Effector memory CD4-positive, alpha-beta T cell (primary cell): Measurements from ENCODE around the gene TBC1D5.

Experiments used
- DNase-seq, 3 donors: peaks; one replicate each; pipeline ENCODE4 v3.0.0-alpha.2; 2020
- H3K27ac ChIP-seq: 2 replicates; pipeline ENCODE4 v1.7.0; 2013; ENCODE audit warnings: mild to moderate bottlenecking, low read length, moderate library complexity; ENCODE audit not compliant: insufficient read depth, poor library complexity, severe bottlenecking
- H3K27me3 ChIP-seq: replicated peaks from 2 replicates; pipeline ENCODE4 v1.7.0; 2013; ENCODE audit warnings: mild to moderate bottlenecking, low read length; ENCODE audit not compliant: insufficient read depth, control insufficient read depth, poor library complexity, severe bottlenecking
- H3K36me3 ChIP-seq: 2 replicates; pipeline ENCODE4 v1.7.0; 2013; ENCODE audit warnings: mild to moderate bottlenecking, low read length, moderate library complexity; ENCODE audit not compliant: control insufficient read depth, insufficient read depth
- H3K4me1 ChIP-seq: 2 replicates; pipeline ENCODE4 v1.7.0; 2013; ENCODE audit warnings: low read length, mild to moderate bottlenecking; ENCODE audit not compliant: control insufficient read depth, insufficient read depth, poor library complexity, severe bottlenecking
- H3K4me3 ChIP-seq: 2 replicates; pipeline ENCODE4 v1.7.0; 2013; ENCODE audit warnings: low read length, low read depth, mild to moderate bottlenecking; ENCODE audit not compliant: insufficient read depth, poor library complexity, severe bottlenecking
- H3K9me3 ChIP-seq: 2 replicates; pipeline ENCODE4 v1.7.0; 2013; ENCODE audit warnings: mild to moderate bottlenecking, low read length, moderate library complexity; ENCODE audit not compliant: control insufficient read depth

TBC1D5 gene

GRCh38 chr3:17340693-17341092 is 401.7 kb downstream of the TBC1D5 start:
- H3K4me1 ChIP-seq, result no peaks in the 10 kb centered on the region
- H3K4me3 ChIP-seq, result no peak overlapping the region
- no peaks in the 10 kb centered on the region for H3K36me3 ChIP-seq
- H3K9me3 ChIP-seq, result no peaks in the 10 kb centered on the region
- no peak overlapping the region for H3K27ac ChIP-seq
- DNase-seq, result no peak
- no peaks in the 10 kb centered on the region for H3K27me3 ChIP-seq

- no peaks in the 10 kb centered on the region for H3K27me3 ChIP-seq
- H3K4me1 ChIP-seq, result no peaks in the 10 kb centered on the region
- H3K9me3 ChIP-seq, result no peaks in the 10 kb centered on the region
- no peak for DNase-seq
- H3K36me3 ChIP-seq, result no peaks in the 10 kb centered on the region
- H3K27ac ChIP-seq, result no peak overlapping the region
- no peak overlapping the region for H3K4me3 ChIP-seq
Measured at GRCh38 chr3:17340261-17340660, 402.2 kb downstream of the TBC1D5 start.

GRCh38 chr3:17339132-17339575 is 403.3 kb downstream of the TBC1D5 start:
- no peak for DNase-seq
- H3K4me1 ChIP-seq, result no peaks in the 10 kb centered on the region

GRCh38 chr3:17336291-17336690 is 406.1 kb downstream of the TBC1D5 start:
- Histone ChIP-seq H3K4me3 (no peak overlapping the region), H3K27ac (no peak overlapping the region), H3K27me3 (no peaks in the 10 kb centered on the region), H3K4me1 (no peaks in the 10 kb centered on the region), H3K9me3 (no peaks in the 10 kb centered on the region), H3K36me3 (no peaks in the 10 kb centered on the region)
- DNase-seq, result no peak

More at GRCh38 chr3:17339132-17339575, 403.3 kb downstream of the TBC1D5 start:
- Histone ChIP-seq H3K4me3 (no peak overlapping the region), H3K9me3 (no peaks in the 10 kb centered on the region), H3K27me3 (no peaks in the 10 kb centered on the region), H3K27ac (no peak overlapping the region), H3K36me3 (no peaks in the 10 kb centered on the region)

- Histone ChIP-seq H3K4me3 (no peak overlapping the region), H3K36me3 (no peaks in the 10 kb centered on the region), H3K27me3 (no peaks in the 10 kb centered on the region), H3K9me3 (no peaks in the 10 kb centered on the region), H3K4me1 (no peaks in the 10 kb centered on the region), H3K27ac (no peak overlapping the region)
- DNase-seq, result no peak
Measured at GRCh38 chr3:17333893-17334292, 408.5 kb downstream of the TBC1D5 start.

GRCh38 chr3:17333446-17333845 is 409.0 kb downstream of the TBC1D5 start:
- Histone ChIP-seq H3K27ac (no peak overlapping the region), H3K4me3 (no peak overlapping the region), H3K36me3 (no peaks in the 10 kb centered on the region), H3K27me3 (no peaks in the 10 kb centered on the region), H3K4me1 (no peaks in the 10 kb centered on the region), H3K9me3 (no peaks in the 10 kb centered on the region)
- DNase-seq, result no peak

GRCh38 chr3:17330660-17331059 is 411.8 kb downstream of the TBC1D5 start:
- DNase-seq, result no peak
- Histone ChIP-seq H3K27ac (no peak overlapping the region), H3K4me3 (no peak overlapping the region), H3K36me3 (no peaks in the 10 kb centered on the region), H3K9me3 (no peaks in the 10 kb centered on the region), H3K27me3 (no peaks in the 10 kb centered on the region), H3K4me1 (no peaks in the 10 kb centered on the region)

GRCh38 chr3:17329927-17330326 is 412.5 kb downstream of the TBC1D5 start:
- Histone ChIP-seq H3K36me3 (no peaks in the 10 kb centered on the region), H3K4me3 (no peak overlapping the region), H3K27ac (no peak overlapping the region), H3K9me3 (no peaks in the 10 kb centered on the region), H3K4me1 (no peaks in the 10 kb centered on the region), H3K27me3 (no peaks in the 10 kb centered on the region)
- no peak for DNase-seq

- no peak overlapping the region for H3K4me3 ChIP-seq
- peaks cover 4% of the 10 kb centered on the region for H3K4me1 ChIP-seq
- H3K27ac ChIP-seq, result no peak overlapping the region
- H3K27me3 ChIP-seq, result no peaks in the 10 kb centered on the region
- no peaks in the 10 kb centered on the region for H3K36me3 ChIP-seq
- no peaks in the 10 kb centered on the region for H3K9me3 ChIP-seq
- no peak for DNase-seq
Measured at GRCh38 chr3:17322106-17322793, 420.2 kb downstream of the TBC1D5 start.

- H3K36me3 ChIP-seq, result no peaks in the 10 kb centered on the region
- no peaks in the 10 kb centered on the region for H3K9me3 ChIP-seq
- peaks cover 4% of the 10 kb centered on the region for H3K4me1 ChIP-seq
- no peak overlapping the region for H3K27ac ChIP-seq
- H3K4me3 ChIP-seq, result no peak overlapping the region
- DNase-seq, result no peak
- no peaks in the 10 kb centered on the region for H3K27me3 ChIP-seq
Measured at GRCh38 chr3:17320266-17320665, 422.2 kb downstream of the TBC1D5 start.
